ENCODE data around the gene TEX264. TPM values are rescaled to one million over a fixed set of nuclear protein-coding genes. Genes with fewer than 3 reads are reported as not detected.

Gene TEX264
- total RNA-seq, 2 donors from 2014 or later = 27.3 to 50.9 TPM

DNA sequence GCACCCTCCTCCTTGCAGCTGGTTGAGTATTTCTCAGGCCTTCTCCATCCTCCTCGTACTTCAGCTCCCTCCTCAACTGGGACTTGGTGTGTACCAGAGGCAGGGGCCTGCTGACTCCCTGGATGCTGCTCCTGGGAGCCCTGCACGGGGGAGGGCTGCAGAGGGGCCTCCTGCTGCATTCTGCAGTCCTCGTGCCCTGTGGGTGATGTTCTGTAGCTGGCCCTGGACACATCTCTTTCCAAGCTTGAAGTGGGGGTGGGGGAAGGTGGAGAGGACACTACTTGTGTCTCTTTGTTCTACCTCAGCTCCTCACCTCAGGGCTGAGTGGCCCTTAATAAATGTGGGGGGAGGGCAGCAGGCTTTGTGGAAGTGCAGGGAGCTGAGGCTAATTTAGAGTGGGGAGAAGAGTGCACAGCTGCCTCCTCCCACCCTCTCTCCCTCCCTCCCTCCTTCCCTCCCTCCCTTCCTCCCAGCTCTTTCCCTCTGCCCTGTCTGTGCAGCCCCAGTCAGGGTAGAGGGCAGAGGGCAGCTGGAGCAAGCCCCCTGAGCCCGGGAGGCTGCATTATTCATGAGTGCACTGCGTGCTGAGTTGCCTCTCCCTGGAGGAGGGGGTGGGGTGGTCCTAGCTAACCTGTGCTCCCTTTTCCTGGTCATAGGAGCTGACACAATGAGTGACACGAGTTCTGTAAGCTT, 32.2 kb downstream of the TEX264 start:
- Histone ChIP-seq H3K9me3 (no peaks in the 10 kb centered on the region), H3K36me3 (peaks cover 37% of the 10 kb centered on the region), H3K27me3 (replicated peaks; ENCODE audit: insufficient read depth) (no peaks in the 10 kb centered on the region), H3K27ac (no peak overlapping the region), H3K4me1 (ENCODE audit: control insufficient read depth in 1 of 2, low read depth in 2 of 2) (peaks cover 0 to 5% of the 10 kb centered on the region in 2 donors), H3K4me3 (no peak overlapping the region)
- TF ChIP-seq, protein P1, sequence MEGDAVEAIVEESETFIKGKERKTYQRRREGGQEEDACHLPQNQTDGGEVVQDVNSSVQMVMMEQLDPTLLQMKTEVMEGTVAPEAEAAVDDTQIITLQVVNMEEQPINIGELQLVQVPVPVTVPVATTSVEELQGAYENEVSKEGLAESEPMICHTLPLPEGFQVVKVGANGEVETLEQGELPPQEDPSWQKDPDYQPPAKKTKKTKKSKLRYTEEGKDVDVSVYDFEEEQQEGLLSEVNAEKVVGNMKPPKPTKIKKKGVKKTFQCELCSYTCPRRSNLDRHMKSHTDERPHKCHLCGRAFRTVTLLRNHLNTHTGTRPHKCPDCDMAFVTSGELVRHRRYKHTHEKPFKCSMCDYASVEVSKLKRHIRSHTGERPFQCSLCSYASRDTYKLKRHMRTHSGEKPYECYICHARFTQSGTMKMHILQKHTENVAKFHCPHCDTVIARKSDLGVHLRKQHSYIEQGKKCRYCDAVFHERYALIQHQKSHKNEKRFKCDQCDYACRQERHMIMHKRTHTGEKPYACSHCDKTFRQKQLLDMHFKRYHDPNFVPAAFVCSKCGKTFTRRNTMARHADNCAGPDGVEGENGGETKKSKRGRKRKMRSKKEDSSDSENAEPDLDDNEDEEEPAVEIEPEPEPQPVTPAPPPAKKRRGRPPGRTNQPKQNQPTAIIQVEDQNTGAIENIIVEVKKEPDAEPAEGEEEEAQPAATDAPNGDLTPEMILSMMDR (IDR thresholded peaks at IDR 0.05) = no peak
- DNase-seq (ENCODE audit: low spot score) (no peak), ATAC-seq (ENCODE audit: insufficient number of reproducible peaks, low FRiP score, low read depth) (no peak)

- no peak overlapping the region for H3K27ac ChIP-seq
- no peak overlapping the region for H3K4me3 ChIP-seq
- no peaks in the 10 kb centered on the region for H3K27me3 ChIP-seq (replicated peaks; ENCODE audit: insufficient read depth)
- H3K36me3 ChIP-seq = peaks cover 37% of the 10 kb centered on the region
- ATAC-seq (ENCODE audit: insufficient number of reproducible peaks, low FRiP score, low read depth) (no peak), DNase-seq (ENCODE audit: low spot score) (no peak)
- no peaks in the 10 kb centered on the region for H3K9me3 ChIP-seq
- TF ChIP-seq, protein P1 (IDR thresholded peaks at IDR 0.05) = no peak
- H3K4me1 ChIP-seq (ENCODE audit: control insufficient read depth in 1 of 2, low read depth in 2 of 2) = peaks cover 0 to 5% of the 10 kb centered on the region in 2 donors
These were observed 32.9 kb downstream of the TEX264 start for GRCh38 chr3:51703761-51704510.

DNA sequence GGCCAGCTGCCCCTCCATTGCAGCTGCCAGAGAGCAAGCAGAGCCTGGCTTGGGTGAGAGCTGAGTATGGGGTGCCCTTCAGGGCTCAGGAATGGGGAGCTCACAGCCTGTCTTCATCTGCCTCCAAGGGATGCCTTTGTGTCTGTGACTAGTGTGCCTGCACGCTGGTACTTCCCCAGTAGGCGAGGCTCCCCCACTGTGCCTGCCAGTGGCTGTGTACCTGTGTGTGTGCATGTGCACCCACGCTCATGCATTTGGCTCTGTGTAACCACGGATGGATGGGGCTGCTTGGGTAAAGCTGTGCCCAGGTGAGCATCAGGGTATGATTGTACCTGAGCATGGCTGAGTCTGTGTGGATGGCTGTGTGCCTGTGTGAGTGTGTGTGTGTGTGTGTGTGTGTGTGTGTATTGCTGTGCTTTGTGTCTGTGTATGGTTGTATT, 33.5 kb downstream of the TEX264 start:
- TF ChIP-seq, protein P1 (IDR thresholded peaks at IDR 0.05) = no peak
- no peak for DNase-seq (ENCODE audit: low spot score)
- Histone ChIP-seq H3K4me1 (ENCODE audit: control insufficient read depth in 1 of 2, low read depth in 2 of 2) (peaks cover 0 to 5% of the 10 kb centered on the region in 2 donors), H3K36me3 (peaks cover 32% of the 10 kb centered on the region), H3K27ac (no peak overlapping the region), H3K27me3 (replicated peaks; ENCODE audit: insufficient read depth) (no peaks in the 10 kb centered on the region), H3K9me3 (no peaks in the 10 kb centered on the region), H3K4me3 (no peak overlapping the region)
- ATAC-seq (ENCODE audit: insufficient number of reproducible peaks, low FRiP score, low read depth) = no peak

DNA sequence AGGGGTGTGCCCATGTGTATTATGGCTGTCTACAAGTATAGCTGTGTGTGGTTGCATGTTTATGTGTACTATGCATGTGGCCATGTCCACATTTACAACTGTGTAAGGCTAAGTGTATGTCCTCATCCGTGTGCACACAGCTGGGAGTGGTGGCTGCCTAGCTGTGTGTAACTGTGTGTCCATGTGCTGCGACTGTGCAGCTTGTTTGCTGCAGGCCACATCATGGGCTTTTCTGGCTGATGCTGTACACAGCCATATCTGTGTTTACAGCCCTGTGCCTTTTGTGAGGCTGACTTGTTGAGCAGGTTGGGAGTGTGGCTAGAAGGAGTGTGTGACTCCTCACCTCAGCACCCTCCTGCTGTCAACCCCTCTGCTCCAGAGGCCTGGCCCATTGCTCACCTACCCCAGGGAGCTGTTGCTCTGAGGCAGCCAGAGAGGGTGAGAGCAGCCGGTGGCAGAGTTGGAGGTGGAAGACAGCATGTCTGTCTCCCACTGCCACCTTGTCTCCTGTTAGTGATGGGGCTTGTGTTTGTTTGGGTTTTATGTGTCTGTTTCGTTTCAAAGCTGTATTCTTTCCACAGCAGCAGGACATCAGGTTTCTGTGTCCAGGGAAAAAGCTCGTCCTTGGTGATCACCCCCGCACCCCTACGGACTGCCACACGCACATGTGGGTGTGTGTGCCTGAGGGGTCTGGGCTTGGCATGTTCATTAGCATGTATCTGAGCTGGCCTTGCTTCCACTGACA, 34.4 kb downstream of the TEX264 start:
- peaks cover 23% of the 10 kb centered on the region for H3K36me3 ChIP-seq
- H3K27me3 ChIP-seq (replicated peaks; ENCODE audit: insufficient read depth) = no peaks in the 10 kb centered on the region
- H3K27ac ChIP-seq = no peak overlapping the region
- H3K4me1 ChIP-seq (ENCODE audit: control insufficient read depth in 1 of 2, low read depth in 2 of 2) = peaks cover 0 to 5% of the 10 kb centered on the region in 2 donors
- no peak overlapping the region for H3K4me3 ChIP-seq
- TF ChIP-seq, protein P1 (IDR thresholded peaks at IDR 0.05) = no peak
- no peak for ATAC-seq (ENCODE audit: insufficient number of reproducible peaks, low FRiP score, low read depth)
- DNase-seq (ENCODE audit: low spot score) = no peak
- no peaks in the 10 kb centered on the region for H3K9me3 ChIP-seq

DNA sequence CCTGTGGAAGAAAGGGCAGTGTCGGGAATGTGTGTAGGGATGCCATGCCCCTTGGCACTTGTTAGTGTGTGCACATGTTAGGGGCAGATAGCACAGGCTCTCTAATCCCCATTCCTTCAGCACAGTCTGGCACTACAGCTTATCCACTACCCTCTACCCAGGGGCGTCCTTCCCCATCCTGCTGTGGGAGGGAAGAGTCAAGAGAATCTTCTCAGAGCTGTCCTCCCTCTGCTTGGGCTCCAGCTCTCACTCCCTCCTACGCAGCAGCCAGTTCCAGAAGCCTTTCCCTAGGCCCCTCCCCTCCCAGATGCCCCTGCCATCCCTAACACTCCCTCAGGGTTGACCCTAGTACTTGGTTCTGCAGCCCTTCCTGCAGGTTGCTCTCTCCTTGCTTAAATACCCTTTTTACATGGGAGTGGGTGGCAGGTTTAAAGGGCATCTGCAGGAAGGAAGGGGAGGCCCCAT, 35.0 kb downstream of the TEX264 start:
- TF ChIP-seq, protein P1 (IDR thresholded peaks at IDR 0.05) = no peak
- H3K36me3 ChIP-seq = peaks cover 18% of the 10 kb centered on the region
- DNase-seq (ENCODE audit: low spot score) = no peak
- no peak overlapping the region for H3K27ac ChIP-seq
- peaks cover 0 to 5% of the 10 kb centered on the region in 2 donors for H3K4me1 ChIP-seq (ENCODE audit: control insufficient read depth in 1 of 2, low read depth in 2 of 2)
- ATAC-seq (ENCODE audit: insufficient number of reproducible peaks, low FRiP score, low read depth) = no peak
- H3K9me3 ChIP-seq = no peaks in the 10 kb centered on the region
- no peaks in the 10 kb centered on the region for H3K27me3 ChIP-seq (replicated peaks; ENCODE audit: insufficient read depth)
- no peak overlapping the region for H3K4me3 ChIP-seq

All from thoracic aorta (tissue), 2 donors.